GM19467 (cell line): ENCODE measurements around the gene SIRT5.

Source experiments
- ATAC-seq: cut with Tn5 transposase; IDR thresholded peaks from one replicate; pipeline ENCODE4 v1.9.1; 2021; ENCODE audit warnings: mild to moderate bottlenecking, moderate library complexity; ENCODE audit not compliant: unreplicated experiment

Gene SIRT5

GRCh38 chr6:13550656-13551055 is 23.7 kb upstream of the SIRT5 start:
- ATAC-seq, result no peak

GRCh38 chr6:13553646-13554045 is 20.8 kb upstream of the SIRT5 start:
- ATAC-seq, result no peak

GRCh38 chr6:13554929-13555333 is 19.5 kb upstream of the SIRT5 start:
- ATAC-seq, result no peak

GRCh38 chr6:13557841-13558240 is 16.6 kb upstream of the SIRT5 start:
- ATAC-seq, result no peak

GRCh38 chr6:13558718-13559117 is 15.7 kb upstream of the SIRT5 start:
- ATAC-seq, result no peak

GRCh38 chr6:13559251-13559650 is 15.2 kb upstream of the SIRT5 start:
- ATAC-seq, result no peak

GRCh38 chr6:13559968-13560650 is 14.3 kb upstream of the SIRT5 start:
- no peak for ATAC-seq

GRCh38 chr6:13560651-13561044 is 13.8 kb upstream of the SIRT5 start:
- ATAC-seq, result no peak

GRCh38 chr6:13561624-13562267 is 12.7 kb upstream of the SIRT5 start:
- no peak for ATAC-seq

GRCh38 chr6:13563009-13563408 is 11.4 kb upstream of the SIRT5 start:
- ATAC-seq, result no peak

GRCh38 chr6:13565921-13566320 is 8.5 kb upstream of the SIRT5 start:
- ATAC-seq, result no peak

GRCh38 chr6:13566500-13566899 is 7.9 kb upstream of the SIRT5 start:
- no peak for ATAC-seq

- ATAC-seq, result no peak
Measured at GRCh38 chr6:13568970-13569369, 5.4 kb upstream of the SIRT5 start.

GRCh38 chr6:13572240-13572639 is 2.2 kb upstream of the SIRT5 start:
- no peak for ATAC-seq

GRCh38 chr6:13572951-13573654 is 1.3 kb upstream of the SIRT5 start:
- no peak for ATAC-seq

GRCh38 chr6:13573669-13574110 is 711 bp upstream of the SIRT5 start:
- no peak for ATAC-seq

GRCh38 chr6:13574149-13574570 is 241 bp upstream of the SIRT5 start:
- ATAC-seq, result peak; percentile 78

- ATAC-seq, result no peak
Measured at GRCh38 chr6:13575377-13575775, 975 bp downstream of the SIRT5 start.

- no peak for ATAC-seq
Measured at GRCh38 chr6:13576017-13576416, 1.6 kb downstream of the SIRT5 start.

- ATAC-seq, result no peak
Measured at GRCh38 chr6:13577926-13578325, 3.5 kb downstream of the SIRT5 start.

- no peak for ATAC-seq
Measured at GRCh38 chr6:13579911-13580310, 5.5 kb downstream of the SIRT5 start.

GRCh38 chr6:13581700-13582229 is 7.4 kb downstream of the SIRT5 start:
- no peak for ATAC-seq
